Right ventricle myocardium superior (tissue), 1 donor: Measurements from ENCODE around the gene ARHGDIB. TPM values are rescaled to one million over a fixed set of nuclear protein-coding genes. Genes with fewer than 3 reads are reported as not detected.

Source experiments
- ATAC-seq: fragments of 200-7000 bp; cut with Tn5 transposase; one replicate; pipeline ENCODE4 v1.9.1; 2020; ENCODE audit warnings: mild to moderate bottlenecking; ENCODE audit not compliant: poor library complexity
- DNase-seq: peaks from one replicate; pipeline ENCODE4 v3.0.0-alpha.2; 2020
- intact Hi-C: fragments of 100-400 bp; cut with DNase I; formaldehyde crosslinking; loops from one replicate; pipeline ENCODE4 v1.11.2; 2022
- total RNA-seq: library from RNA; stranded (reverse); fragmentation: NEBNext Ultra II Directional; extraction: Animal tissue kit (Norgen Biotek cat#: 25700); gene quantifications from one replicate; pipeline ENCODE4 v1.2.1, GENCODE V29; 2021
- donor health status: DM: no; HTN: yes; CAD: no; lungs with severe emphysema.

The ARHGDIB gene
- total RNA-seq, 1 donor from 2014 or later: 49.9 TPM

- intact Hi-C loops: loop anchor here (2.0 kb wide), 1 partner anchor 139 kb away; no protein-coding TSS in a partner anchor
- ATAC-seq (no peak), DNase-seq (no peak)
Measured at GRCh38 chr12:14988035-14988434, 26.6 kb upstream of the ARHGDIB start.

- no peak for DNase-seq
- intact Hi-C loops: no loop called here
- no peak for ATAC-seq
Measured at GRCh38 chr12:14986449-14986848, 25.0 kb upstream of the ARHGDIB start.

- DNase-seq (no peak), ATAC-seq (no peak)
- intact Hi-C loops: no loop called here
Measured at GRCh38 chr12:14984766-14985285, 23.4 kb upstream of the ARHGDIB start.

GRCh38 chr12:14984036-14984435 lies 22.6 kb upstream of the ARHGDIB start:
- DNase-seq: no peak
- intact Hi-C loops: no loop called here
- no peak for ATAC-seq

GRCh38 chr12:14982991-14983390 lies 21.6 kb upstream of the ARHGDIB start:
- DNase-seq: no peak
- intact Hi-C loops: no loop called here
- ATAC-seq: no peak

GRCh38 chr12:14982562-14982961 lies 21.2 kb upstream of the ARHGDIB start:
- intact Hi-C loops: no loop called here
- no peak for DNase-seq
- no peak for ATAC-seq

- intact Hi-C loops: no loop called here
Measured at GRCh38 chr12:14981049-14981448, 19.6 kb upstream of the ARHGDIB start.

GRCh38 chr12:14979468-14979867 lies 18.1 kb upstream of the ARHGDIB start:
- ATAC-seq: no peak
- intact Hi-C loops: no loop called here
- no peak for DNase-seq

More at GRCh38 chr12:14981049-14981448, 19.6 kb upstream of the ARHGDIB start:
- DNase-seq (peak; percentile 45), ATAC-seq (no peak)

GRCh38 chr12:14976658-14977057 lies 15.3 kb upstream of the ARHGDIB start:
- intact Hi-C loops: no loop called here
- no peak for ATAC-seq

GRCh38 chr12:14975457-14975856 lies 14.1 kb upstream of the ARHGDIB start:
- ATAC-seq: no peak
- DNase-seq: no peak
- intact Hi-C loops: no loop called here

More at GRCh38 chr12:14976658-14977057, 15.3 kb upstream of the ARHGDIB start:
- no peak for DNase-seq

GRCh38 chr12:14974633-14975032 lies 13.2 kb upstream of the ARHGDIB start:
- ATAC-seq: no peak
- DNase-seq: no peak
- intact Hi-C loops: no loop called here

GRCh38 chr12:14972816-14973215 lies 11.4 kb upstream of the ARHGDIB start, which contains the start of gene PDE6H:
Gene PDE6H, plus strand, starts transcription at chr12:14973042. Its CDS starts 4,971 bp downstream, at chr12:14978013.
- ATAC-seq: no peak
- intact Hi-C loops: no loop called here
- no peak for DNase-seq

- intact Hi-C loops: no loop called here
- DNase-seq (no peak), ATAC-seq (no peak)
Measured at GRCh38 chr12:14970473-14970872, 9.1 kb upstream of the ARHGDIB start.

- intact Hi-C loops: no loop called here
- ATAC-seq (no peak), DNase-seq (no peak)
Measured at GRCh38 chr12:14968478-14968877, 7.1 kb upstream of the ARHGDIB start.

- ATAC-seq (no peak), DNase-seq (no peak)
- intact Hi-C loops: no loop called here
Measured at GRCh38 chr12:14965221-14965620, 3.8 kb upstream of the ARHGDIB start.

- DNase-seq (no peak), ATAC-seq (no peak)
- intact Hi-C loops: no loop called here
Measured at GRCh38 chr12:14964406-14964805, 3.0 kb upstream of the ARHGDIB start.

GRCh38 chr12:14963520-14963919 lies 2.1 kb upstream of the ARHGDIB start:
- DNase-seq (no peak), ATAC-seq (no peak)
- intact Hi-C loops: no loop called here

- intact Hi-C loops: no loop called here
- DNase-seq (no peak), ATAC-seq (no peak)
Measured at GRCh38 chr12:14962797-14963196, 1.4 kb upstream of the ARHGDIB start.

- ATAC-seq (no peak), DNase-seq (no peak)
- intact Hi-C loops: no loop called here
Measured at GRCh38 chr12:14962153-14962539, 745 bp upstream of the ARHGDIB start.

- peak; percentile 77 for ATAC-seq
- intact Hi-C loops: no loop called here
- DNase-seq: peak; percentile 61
Measured at GRCh38 chr12:14960548-14961465, 594 bp downstream of the ARHGDIB start.
